Osteoblast (primary cell): Measurements from ENCODE around the gene PASK. TPM values are rescaled to one million over a fixed set of nuclear protein-coding genes. Genes with fewer than 3 reads are reported as not detected.

Experiments
- DNase-seq: peaks from one replicate; pipeline ENCODE4 v3.0.0; 2011; ENCODE audit warnings: low spot score, mixed read lengths; ENCODE audit not compliant: insufficient read length; ENCODE audit errors: missing footprints
- H2AFZ ChIP-seq: 2 replicates; pipeline ENCODE4 v1.6.0; 2011; ENCODE audit warnings: mild to moderate bottlenecking, low read length
- H3K27ac ChIP-seq: 2 replicates; pipeline ENCODE4 v1.5.1; 2011; ENCODE audit warnings: mild to moderate bottlenecking, low read depth, low read length, moderate library complexity
- H3K27me3 ChIP-seq: 2 replicates; pipeline ENCODE4 v1.6.0; 2012; ENCODE audit warnings: mild to moderate bottlenecking, control low read depth, inconsistent platforms, low read length, moderate library complexity; ENCODE audit not compliant: insufficient read depth
- H3K36me3 ChIP-seq: 2 replicates; pipeline ENCODE4 v1.5.1; 2011; ENCODE audit warnings: mild to moderate bottlenecking, low read length, control low read depth, moderate library complexity; ENCODE audit not compliant: insufficient read depth
- H3K4me1 ChIP-seq: 2 replicates; pipeline ENCODE4 v1.5.1; 2011; ENCODE audit warnings: mild to moderate bottlenecking, low read length, control low read depth, moderate library complexity; ENCODE audit not compliant: insufficient read depth
- H3K4me2 ChIP-seq: 2 replicates; pipeline ENCODE4 v1.6.0; 2011; ENCODE audit warnings: mild to moderate bottlenecking, low read length; ENCODE audit not compliant: insufficient read depth
- H3K4me3 ChIP-seq: fragments of 200-600 bp; sonication (generic); 3 replicates; pipeline ENCODE4 v1.5.1; 2012; ENCODE audit warnings: mild to moderate bottlenecking, low read length, inconsistent platforms; ENCODE audit not compliant: insufficient read depth
- H3K79me2 ChIP-seq: 2 replicates; pipeline ENCODE4 v1.6.0; 2012; ENCODE audit warnings: mild to moderate bottlenecking, low read length, control low read depth, inconsistent platforms; ENCODE audit not compliant: insufficient read depth
- H3K9me3 ChIP-seq: 2 replicates; pipeline ENCODE4 v1.5.1; 2011; ENCODE audit warnings: low read depth, low read length, control low read depth
- H4K20me1 ChIP-seq: 2 replicates; pipeline ENCODE4 v1.6.0; 2012; ENCODE audit warnings: mild to moderate bottlenecking, low read length, control low read depth; ENCODE audit not compliant: insufficient read depth
- total RNA-seq: library from RNA; depleted of rRNA; stranded (reverse); fragments of >200 nt; gene quantifications from 2 replicates; pipeline ENCODE4 v1.2.3, GENCODE V29; 2012
- TF ChIP-seq, protein P1 (sequence below): IDR thresholded peaks from 2 replicates; pipeline ENCODE4 v1.5.1; 2011; ENCODE audit warnings: mild to moderate bottlenecking, low read depth, low read length, moderate library complexity; ENCODE audit errors: extremely low read depth

Gene PASK
- total RNA-seq, 1 donor = 5.8 TPM

DNA sequence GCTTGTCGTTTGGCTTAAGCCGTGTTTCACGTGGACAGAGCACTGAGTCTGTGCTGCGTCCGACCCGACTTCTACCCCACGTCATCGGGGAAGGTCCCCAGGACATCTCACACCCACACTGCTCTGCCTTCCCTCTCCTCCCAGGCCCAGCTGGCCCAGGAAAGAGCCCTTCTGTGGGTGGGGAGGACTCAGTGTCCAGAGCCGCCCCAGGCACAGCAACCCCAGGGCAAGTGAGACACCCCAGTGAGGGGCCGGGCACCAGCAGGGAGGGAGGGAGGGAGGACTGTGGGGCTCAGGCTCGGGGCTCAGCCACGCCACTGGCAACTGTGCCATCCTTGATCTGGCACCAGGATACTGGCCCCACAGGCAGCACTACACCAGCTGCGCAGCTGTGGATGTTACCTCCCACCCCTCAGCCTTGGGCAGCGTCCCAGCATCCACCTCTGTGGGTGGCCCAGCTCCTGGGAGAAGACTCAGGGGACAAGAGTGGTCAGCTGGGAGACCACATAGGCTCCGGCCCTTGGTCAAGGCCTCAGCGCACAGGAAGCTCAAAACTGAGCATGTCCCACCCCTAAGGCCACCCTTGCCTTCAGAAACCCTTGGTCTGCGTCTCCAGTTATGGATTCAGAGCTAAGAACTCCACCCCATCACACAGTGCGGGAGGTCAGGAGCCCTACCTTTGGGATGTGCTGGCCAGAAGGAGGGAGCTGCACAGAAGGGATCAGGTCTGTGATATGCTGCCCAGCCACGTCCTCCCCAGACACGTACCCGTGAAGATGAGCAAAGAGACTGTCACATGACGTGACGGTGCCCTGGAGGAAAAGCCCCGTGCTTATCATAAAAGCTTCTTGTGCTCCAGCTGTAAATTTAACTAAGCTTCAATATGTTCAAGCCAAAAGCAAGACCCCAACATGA is 11.7 kb downstream of the PASK start:
- Histone ChIP-seq H3K79me2 (no peaks in the 10 kb centered on the region), H3K4me2 (no peak overlapping the region), H2AFZ (no peak overlapping the region), H4K20me1 (no peaks in the 10 kb centered on the region), H3K27me3 (no peaks in the 10 kb centered on the region), H3K4me1 (no peaks in the 10 kb centered on the region), H3K9me3 (no peaks in the 10 kb centered on the region), H3K4me3 (no peak overlapping the region), H3K27ac (no peak overlapping the region), H3K36me3 (no peaks in the 10 kb centered on the region)
- TF ChIP-seq, protein P1, sequence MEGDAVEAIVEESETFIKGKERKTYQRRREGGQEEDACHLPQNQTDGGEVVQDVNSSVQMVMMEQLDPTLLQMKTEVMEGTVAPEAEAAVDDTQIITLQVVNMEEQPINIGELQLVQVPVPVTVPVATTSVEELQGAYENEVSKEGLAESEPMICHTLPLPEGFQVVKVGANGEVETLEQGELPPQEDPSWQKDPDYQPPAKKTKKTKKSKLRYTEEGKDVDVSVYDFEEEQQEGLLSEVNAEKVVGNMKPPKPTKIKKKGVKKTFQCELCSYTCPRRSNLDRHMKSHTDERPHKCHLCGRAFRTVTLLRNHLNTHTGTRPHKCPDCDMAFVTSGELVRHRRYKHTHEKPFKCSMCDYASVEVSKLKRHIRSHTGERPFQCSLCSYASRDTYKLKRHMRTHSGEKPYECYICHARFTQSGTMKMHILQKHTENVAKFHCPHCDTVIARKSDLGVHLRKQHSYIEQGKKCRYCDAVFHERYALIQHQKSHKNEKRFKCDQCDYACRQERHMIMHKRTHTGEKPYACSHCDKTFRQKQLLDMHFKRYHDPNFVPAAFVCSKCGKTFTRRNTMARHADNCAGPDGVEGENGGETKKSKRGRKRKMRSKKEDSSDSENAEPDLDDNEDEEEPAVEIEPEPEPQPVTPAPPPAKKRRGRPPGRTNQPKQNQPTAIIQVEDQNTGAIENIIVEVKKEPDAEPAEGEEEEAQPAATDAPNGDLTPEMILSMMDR = no peak
- peak; percentile 80 for DNase-seq

DNA sequence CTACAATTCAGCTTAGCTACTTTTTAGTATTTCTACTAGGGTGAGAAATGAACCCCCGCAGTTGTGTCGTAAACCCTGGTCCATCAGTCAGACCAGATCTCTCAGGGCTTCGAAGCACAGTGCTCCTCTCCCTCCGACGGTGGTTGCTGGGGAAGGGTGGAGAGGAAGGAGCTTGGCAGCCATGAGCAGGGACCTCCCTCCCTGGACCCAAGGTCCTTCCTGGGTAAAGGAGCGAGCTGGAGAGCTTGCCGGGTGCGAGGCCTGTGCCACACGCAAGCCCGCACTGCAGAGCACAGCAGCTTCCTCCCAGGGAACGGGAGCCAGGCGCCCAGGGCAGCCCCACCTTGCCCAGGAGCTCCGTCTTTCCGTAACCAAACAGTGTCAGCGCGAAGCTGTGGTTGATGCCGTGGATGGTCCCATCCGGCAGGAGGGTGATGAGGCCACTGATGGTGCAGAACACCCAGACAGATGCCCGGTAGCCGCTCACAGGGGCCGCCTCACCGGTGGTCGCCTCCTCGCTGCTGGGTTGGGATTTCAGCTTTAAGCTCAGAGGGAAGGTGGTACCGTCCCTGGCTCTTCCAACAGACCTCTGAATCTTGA is 12.5 kb downstream of the PASK start:
- H4K20me1 ChIP-seq = no peaks in the 10 kb centered on the region
- H3K36me3 ChIP-seq = no peaks in the 10 kb centered on the region
- no peaks in the 10 kb centered on the region for H3K79me2 ChIP-seq
- no peak overlapping the region for H3K4me2 ChIP-seq
- H3K27ac ChIP-seq = no peak overlapping the region
- peak; percentile 56 for DNase-seq
- no peaks in the 10 kb centered on the region for H3K9me3 ChIP-seq
- H3K4me1 ChIP-seq = no peaks in the 10 kb centered on the region
- H2AFZ ChIP-seq = no peak overlapping the region
- TF ChIP-seq, protein P1 = no peak
- no peaks in the 10 kb centered on the region for H3K27me3 ChIP-seq
- H3K4me3 ChIP-seq = no peak overlapping the region

DNA sequence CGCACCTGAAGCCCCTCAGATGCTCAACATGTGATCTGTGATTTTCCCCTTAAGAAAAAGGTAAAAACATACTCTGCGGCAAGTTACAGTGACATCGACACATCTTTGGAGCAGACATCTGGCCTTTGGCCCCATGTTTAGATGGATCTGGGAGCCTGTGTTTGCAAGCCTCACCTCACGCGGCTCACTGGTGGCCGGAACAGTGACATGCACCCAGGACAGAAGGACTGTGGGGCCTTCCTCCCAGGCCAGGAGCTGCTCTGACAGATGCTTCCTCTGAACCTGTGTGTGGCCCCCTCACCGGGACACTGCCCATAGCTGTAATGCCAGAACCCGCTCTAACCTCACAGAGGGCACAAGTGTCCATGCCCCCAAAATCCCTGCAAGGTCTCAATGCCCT is 13.1 kb downstream of the PASK start:
- no peak overlapping the region for H2AFZ ChIP-seq
- H3K4me3 ChIP-seq = no peak overlapping the region
- no peaks in the 10 kb centered on the region for H3K79me2 ChIP-seq
- TF ChIP-seq, protein P1 = no peak
- no peaks in the 10 kb centered on the region for H4K20me1 ChIP-seq
- H3K4me2 ChIP-seq = no peak overlapping the region
- no peaks in the 10 kb centered on the region for H3K9me3 ChIP-seq
- peak; percentile 66 for DNase-seq
- H3K27ac ChIP-seq = no peak overlapping the region
- H3K27me3 ChIP-seq = no peaks in the 10 kb centered on the region
- H3K36me3 ChIP-seq = no peaks in the 10 kb centered on the region
- no peaks in the 10 kb centered on the region for H3K4me1 ChIP-seq

DNA sequence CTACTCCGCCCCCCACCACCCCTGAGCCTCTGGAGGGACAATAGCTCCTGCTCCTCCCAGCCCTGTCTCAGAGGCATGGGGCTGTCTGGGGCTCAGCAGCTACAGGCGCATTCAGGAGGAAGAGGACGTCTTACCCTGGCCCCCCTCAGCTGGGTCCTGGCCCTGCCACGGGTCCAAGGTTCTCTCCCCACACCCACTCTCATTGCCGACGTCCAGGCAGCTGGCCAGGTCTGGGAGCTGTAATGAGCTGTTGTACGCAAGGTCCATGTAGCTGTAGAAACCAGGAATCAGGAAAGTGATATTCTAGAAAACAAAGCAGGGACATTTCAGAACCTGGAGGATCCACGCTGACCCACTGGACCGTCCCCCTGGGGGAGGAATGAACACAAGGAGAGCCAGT is 13.5 kb downstream of the PASK start:
- Histone ChIP-seq H3K4me3 (no peak overlapping the region), H3K9me3 (no peaks in the 10 kb centered on the region), H3K4me2 (no peak overlapping the region), H3K36me3 (no peaks in the 10 kb centered on the region), H3K79me2 (no peaks in the 10 kb centered on the region), H4K20me1 (no peaks in the 10 kb centered on the region), H3K4me1 (no peaks in the 10 kb centered on the region), H3K27ac (no peak overlapping the region), H3K27me3 (no peaks in the 10 kb centered on the region), H2AFZ (no peak overlapping the region)
- DNase-seq = peak; percentile 60
- TF ChIP-seq, protein P1 = no peak
